ENCODE measurements around the gene APOH.

- TF ChIP-seq CTCF (IDR thresholded peaks at IDR 0.05): no peak
- no peak for TF ChIP-seq POLR2A (IDR thresholded peaks at IDR 0.05)
These were observed 25.8 kb downstream of the APOH start for GRCh38 chr17:66203274-66204015.

Measured in vagina (tissue), 2 donors.